Neutrophil (primary cell): ENCODE results near the gene COL24A1.

ENCODE experiments used
- H3K27ac ChIP-seq: fragments of 200-600 bp; sonication (generic); 2 replicates; pipeline ENCODE4 v1.5.1; 2016; ENCODE audit warnings: mild to moderate bottlenecking, moderate library complexity
- H3K27me3 ChIP-seq: fragments of 200-600 bp; sonication (generic); 2 replicates; pipeline ENCODE4 v1.6.0; 2016; ENCODE audit warnings: mild to moderate bottlenecking
- H3K36me3 ChIP-seq: fragments of 200-600 bp; sonication (generic); 2 replicates; pipeline ENCODE4 v1.5.1; 2017
- H3K4me1 ChIP-seq, 2 experiments: fragments of 200-600 bp in 1 of 2; sonication (generic) in 1 of 2; 1 replicate in 1 of 2; 2 replicates in 1 of 2; pipeline versions ENCODE4 v1.5.1 to v1.6.1; 2013 to 2016; ENCODE audit warnings: low read depth in 1 of 2, low read length in 1 of 2, mild to moderate bottlenecking in 1 of 2, moderate library complexity in 1 of 2; ENCODE audit not compliant: control insufficient read depth in 1 of 2, insufficient read depth in 1 of 2
- H3K4me3 ChIP-seq, 2 experiments: fragments of 200-600 bp in 1 of 2; sonication (generic) in 1 of 2; 1 replicate in 1 of 2; 2 replicates in 1 of 2; pipeline ENCODE4 v1.5.1; 2013 to 2016; ENCODE audit warnings: low read depth in 1 of 2, low read length in 1 of 2, mild to moderate bottlenecking in 1 of 2, moderate library complexity in 1 of 2
- H3K9me3 ChIP-seq: fragments of 200-600 bp; sonication (generic); 2 replicates; pipeline ENCODE4 v1.5.1; 2016
- CTCF ChIP-seq: fragments of 200-600 bp; sonication (generic); IDR thresholded peaks from 2 replicates; pipeline ENCODE4 v1.5.1; 2016; ENCODE audit warnings: antibody characterized with exemption

The COL24A1 gene

DNA sequence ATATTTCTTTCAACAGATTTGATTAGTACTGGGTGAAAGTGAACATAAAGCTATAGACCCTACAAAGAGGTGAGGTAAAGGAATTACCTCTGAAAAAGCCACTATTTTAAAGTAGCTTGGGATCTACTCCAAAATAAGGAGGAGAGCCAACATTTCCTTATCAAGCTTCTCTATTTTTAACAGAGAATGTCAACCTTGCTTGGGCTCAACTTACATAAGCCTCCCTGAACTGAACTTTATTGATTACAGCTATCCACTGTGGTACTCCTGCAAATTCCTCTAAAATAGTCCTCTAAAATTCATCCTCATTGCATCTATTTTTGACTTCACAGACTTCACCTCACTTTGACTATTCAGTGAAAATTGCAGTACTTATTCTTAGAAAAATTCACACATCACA, 458.7 kb downstream of the COL24A1 start:
- no peak overlapping the region for H3K4me3 ChIP-seq
- H3K27me3 ChIP-seq, result no peaks in the 10 kb centered on the region
- TF ChIP-seq CTCF, result no peak
- H3K9me3 ChIP-seq, result no peaks in the 10 kb centered on the region
- peaks cover 8% of the 10 kb centered on the region for H3K36me3 ChIP-seq
- H3K4me1 ChIP-seq, result no peaks in the 10 kb centered on the region
- H3K27ac ChIP-seq, result no peak overlapping the region

DNA sequence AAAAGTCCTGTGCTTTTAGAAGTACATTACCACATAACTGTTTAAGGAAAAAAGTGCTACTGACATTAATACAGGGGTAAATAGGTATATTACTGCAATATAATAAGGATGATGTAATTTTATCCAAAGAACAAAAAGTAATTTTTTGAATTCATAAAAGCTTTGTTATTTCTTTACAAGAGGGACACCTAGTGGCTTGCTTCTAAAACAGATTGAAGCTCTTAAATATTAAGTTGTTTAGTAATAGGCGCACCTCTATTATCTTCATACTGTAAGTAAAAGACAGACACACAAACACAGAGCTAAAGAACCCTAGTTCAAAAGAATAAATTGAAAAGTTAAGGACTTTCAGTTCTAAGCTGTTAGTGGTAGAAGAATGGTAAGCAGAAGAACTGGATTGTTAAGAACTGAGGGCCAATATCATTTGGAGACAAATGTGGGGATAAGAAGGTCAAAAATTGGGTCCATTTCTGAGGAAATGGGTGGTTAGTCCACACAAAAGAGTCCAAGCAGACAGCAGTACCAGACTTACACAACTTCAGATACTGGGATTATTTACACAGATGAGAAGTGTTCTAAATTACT, 463.8 kb downstream of the COL24A1 start:
- Histone ChIP-seq H3K36me3 (peaks cover 2% of the 10 kb centered on the region), H3K9me3 (no peaks in the 10 kb centered on the region), H3K27me3 (no peaks in the 10 kb centered on the region), H3K4me1 (no peaks in the 10 kb centered on the region), H3K4me3 (no peak overlapping the region), H3K27ac (no peak overlapping the region)
- no peak for TF ChIP-seq CTCF

DNA sequence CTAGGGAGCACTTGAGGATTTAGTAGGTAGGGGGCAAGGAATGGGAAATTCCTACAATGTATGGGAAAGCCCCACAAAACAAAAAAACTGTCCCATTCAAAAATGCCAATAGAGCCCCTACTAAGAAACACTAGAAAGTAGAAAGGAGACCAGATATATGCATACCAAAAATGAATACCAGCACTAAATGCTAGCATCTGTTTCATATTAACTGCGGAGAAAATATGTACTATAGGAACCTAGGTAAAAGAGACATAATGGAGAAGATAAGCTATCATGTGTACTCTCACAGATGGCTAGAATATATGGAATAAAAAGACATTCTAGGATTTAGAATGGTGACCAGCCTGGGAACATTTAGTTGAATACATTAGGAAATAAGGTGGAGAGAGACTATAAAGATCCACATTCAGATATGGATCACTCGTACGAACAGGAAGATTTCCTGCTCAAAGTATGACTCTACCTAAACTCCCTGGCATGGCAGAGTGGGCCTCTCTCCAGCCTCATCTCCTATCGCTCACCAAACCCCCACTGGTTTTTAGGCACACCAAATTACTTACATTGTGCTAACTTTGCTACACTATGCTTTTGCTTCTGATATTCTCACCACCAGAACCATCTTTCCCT, 466.7 kb downstream of the COL24A1 start:
- H3K4me3 ChIP-seq, result no peak overlapping the region
- H3K4me1 ChIP-seq, result no peaks in the 10 kb centered on the region
- no peaks in the 10 kb centered on the region for H3K9me3 ChIP-seq
- TF ChIP-seq CTCF, result no peak
- H3K27ac ChIP-seq, result no peak overlapping the region
- H3K36me3 ChIP-seq, result no peaks in the 10 kb centered on the region
- no peaks in the 10 kb centered on the region for H3K27me3 ChIP-seq

- no peaks in the 10 kb centered on the region for H3K4me1 ChIP-seq
- H3K4me3 ChIP-seq, result no peak overlapping the region
- H3K9me3 ChIP-seq, result no peaks in the 10 kb centered on the region
- TF ChIP-seq CTCF, result no peak
- H3K27ac ChIP-seq, result no peak overlapping the region
- H3K27me3 ChIP-seq, result no peaks in the 10 kb centered on the region
- H3K36me3 ChIP-seq, result no peaks in the 10 kb centered on the region
These were observed 473.1 kb downstream of the COL24A1 start for GRCh38 chr1:85683292-85684025.

DNA sequence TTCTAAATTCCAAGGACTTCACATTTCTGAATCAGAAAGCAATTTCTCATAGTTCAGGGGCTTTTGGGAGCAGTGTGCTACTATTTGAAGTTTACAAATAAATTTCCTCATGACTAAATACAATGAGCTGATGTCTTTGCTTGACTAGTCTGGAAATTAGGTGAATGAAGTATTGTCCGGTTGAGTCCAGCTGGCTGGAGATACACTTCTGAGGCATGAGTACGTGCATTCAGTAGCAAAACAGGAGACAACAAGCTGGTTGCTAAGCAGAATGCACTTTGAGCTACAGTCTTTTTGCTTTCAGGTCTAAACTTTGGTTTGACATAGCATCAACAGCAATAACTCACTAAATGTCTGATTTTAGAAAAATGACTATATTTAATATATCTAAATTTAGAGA, 475.5 kb downstream of the COL24A1 start:
- Histone ChIP-seq H3K27ac (no peak overlapping the region), H3K36me3 (no peaks in the 10 kb centered on the region), H3K27me3 (no peaks in the 10 kb centered on the region), H3K4me1 (no peaks in the 10 kb centered on the region), H3K4me3 (no peak overlapping the region), H3K9me3 (no peaks in the 10 kb centered on the region)
- TF ChIP-seq CTCF, result no peak
